Osteocyte (in vitro differentiated cells): ENCODE data around the gene LRIT1. TPM values are rescaled to one million over a fixed set of nuclear protein-coding genes. Genes with fewer than 3 reads are reported as not detected.
A peak's percentile ranks its signal among the peaks of the same experiment; 100 is the strongest.

ENCODE experiments used
- DNase-seq: peaks from one replicate; pipeline ENCODE4 v3.0.0; 2021; ENCODE audit warnings: mixed read lengths; ENCODE audit not compliant: unreplicated experiment; ENCODE audit errors: extremely low spot score
- H3K27ac Mint-ChIP-seq: one replicate; pipeline ENCODE4 v1.8.0; 2021; ENCODE audit warnings: mild to moderate bottlenecking, mixed read lengths; ENCODE audit not compliant: unreplicated experiment
- H3K27me3 Mint-ChIP-seq: one replicate; pipeline ENCODE4 v1.8.0; 2021; ENCODE audit warnings: mixed read lengths; ENCODE audit not compliant: unreplicated experiment
- H3K36me3 Mint-ChIP-seq: one replicate; pipeline ENCODE4 v1.8.0; 2021; ENCODE audit warnings: mixed read lengths; ENCODE audit not compliant: unreplicated experiment
- H3K4me1 Mint-ChIP-seq: one replicate; pipeline ENCODE4 v1.8.0; 2021; ENCODE audit warnings: mixed read lengths; ENCODE audit not compliant: unreplicated experiment
- H3K4me3 Mint-ChIP-seq: one replicate; pipeline ENCODE4 v1.8.0; 2021; ENCODE audit warnings: mild to moderate bottlenecking, moderate library complexity, mixed read lengths; ENCODE audit not compliant: unreplicated experiment
- H3K9me3 Mint-ChIP-seq: one replicate; pipeline ENCODE4 v1.8.0; 2021; ENCODE audit warnings: mixed read lengths; ENCODE audit not compliant: unreplicated experiment
- total RNA-seq: library from RNA; stranded (reverse); gene quantifications from 2 replicates; pipeline ENCODE4 v1.2.1, GENCODE V29; 2021
- TF ChIP-seq, protein P1 (sequence below): fragments of 200-600 bp; sonication (generic); IDR thresholded peaks from 2 replicates; pipeline ENCODE4 v1.5.0; 2021; ENCODE audit warnings: antibody characterized with exemption, mild to moderate bottlenecking, moderate library complexity

The LRIT1 gene
- total RNA-seq, 1 donor from 2014 or later, result not detected

DNA sequence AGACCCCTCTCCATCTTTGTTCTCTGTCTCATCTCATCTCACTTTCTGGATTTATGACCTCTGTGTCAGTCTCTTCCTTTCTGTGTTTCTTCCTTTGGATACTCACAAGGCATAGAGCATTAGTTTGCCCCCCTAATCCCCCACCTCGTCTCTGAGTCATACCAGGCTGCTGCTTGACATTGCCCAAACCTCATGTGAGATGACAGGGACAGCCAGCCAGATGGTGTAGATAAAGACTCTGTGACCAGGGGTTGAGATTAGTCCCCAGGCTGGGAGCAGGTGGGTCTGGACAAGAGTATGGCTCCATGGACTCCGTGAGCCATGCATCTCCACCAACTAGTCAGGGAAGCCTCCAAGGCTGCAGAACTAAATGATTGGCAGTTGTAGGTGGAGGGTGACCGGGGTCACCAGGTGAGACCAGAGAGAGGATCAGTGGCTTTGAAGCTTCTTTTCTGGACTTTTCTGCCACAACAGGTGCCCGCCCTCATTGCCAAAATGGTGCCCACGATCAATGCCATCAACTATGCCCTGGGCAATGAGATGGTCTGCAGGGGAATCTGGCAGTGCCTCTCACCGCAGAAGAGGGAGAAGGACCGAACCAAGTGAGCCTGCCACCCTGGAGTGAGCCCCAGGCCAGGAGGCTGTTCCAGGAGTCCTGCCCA lies 16.8 kb upstream of the LRIT1 start:
- H3K9me3 Mint-ChIP-seq, result no peaks in the 10 kb centered on the region
- TF ChIP-seq, protein P1, sequence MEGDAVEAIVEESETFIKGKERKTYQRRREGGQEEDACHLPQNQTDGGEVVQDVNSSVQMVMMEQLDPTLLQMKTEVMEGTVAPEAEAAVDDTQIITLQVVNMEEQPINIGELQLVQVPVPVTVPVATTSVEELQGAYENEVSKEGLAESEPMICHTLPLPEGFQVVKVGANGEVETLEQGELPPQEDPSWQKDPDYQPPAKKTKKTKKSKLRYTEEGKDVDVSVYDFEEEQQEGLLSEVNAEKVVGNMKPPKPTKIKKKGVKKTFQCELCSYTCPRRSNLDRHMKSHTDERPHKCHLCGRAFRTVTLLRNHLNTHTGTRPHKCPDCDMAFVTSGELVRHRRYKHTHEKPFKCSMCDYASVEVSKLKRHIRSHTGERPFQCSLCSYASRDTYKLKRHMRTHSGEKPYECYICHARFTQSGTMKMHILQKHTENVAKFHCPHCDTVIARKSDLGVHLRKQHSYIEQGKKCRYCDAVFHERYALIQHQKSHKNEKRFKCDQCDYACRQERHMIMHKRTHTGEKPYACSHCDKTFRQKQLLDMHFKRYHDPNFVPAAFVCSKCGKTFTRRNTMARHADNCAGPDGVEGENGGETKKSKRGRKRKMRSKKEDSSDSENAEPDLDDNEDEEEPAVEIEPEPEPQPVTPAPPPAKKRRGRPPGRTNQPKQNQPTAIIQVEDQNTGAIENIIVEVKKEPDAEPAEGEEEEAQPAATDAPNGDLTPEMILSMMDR, result no peak
- peaks cover 3% of the 10 kb centered on the region for H3K27me3 Mint-ChIP-seq
- H3K4me3 Mint-ChIP-seq, result no peak overlapping the region
- H3K36me3 Mint-ChIP-seq, result no peaks in the 10 kb centered on the region
- H3K27ac Mint-ChIP-seq, result no peak overlapping the region
- peak; percentile 72 for DNase-seq
- H3K4me1 Mint-ChIP-seq, result no peaks in the 10 kb centered on the region

- DNase-seq, result peak; percentile 71
- Mint-ChIP-seq H3K9me3 (no peaks in the 10 kb centered on the region), H3K36me3 (no peaks in the 10 kb centered on the region), H3K4me3 (no peak overlapping the region), H3K4me1 (no peaks in the 10 kb centered on the region), H3K27me3 (peaks cover 3% of the 10 kb centered on the region), H3K27ac (no peak overlapping the region)
- TF ChIP-seq, protein P1, result no peak
Measured at GRCh38 chr10:84257343-84258020, 16.1 kb upstream of the LRIT1 start.

- TF ChIP-seq, protein P1, result peak; percentile 47
- Mint-ChIP-seq H3K27ac (no peak overlapping the region), H3K4me3 (no peak overlapping the region), H3K27me3 (peaks cover 5% of the 10 kb centered on the region), H3K9me3 (no peaks in the 10 kb centered on the region), H3K4me1 (no peaks in the 10 kb centered on the region), H3K36me3 (no peaks in the 10 kb centered on the region)
- DNase-seq, result peak; percentile 82
Measured at GRCh38 chr10:84256510-84257342, 15.4 kb upstream of the LRIT1 start.

DNA sequence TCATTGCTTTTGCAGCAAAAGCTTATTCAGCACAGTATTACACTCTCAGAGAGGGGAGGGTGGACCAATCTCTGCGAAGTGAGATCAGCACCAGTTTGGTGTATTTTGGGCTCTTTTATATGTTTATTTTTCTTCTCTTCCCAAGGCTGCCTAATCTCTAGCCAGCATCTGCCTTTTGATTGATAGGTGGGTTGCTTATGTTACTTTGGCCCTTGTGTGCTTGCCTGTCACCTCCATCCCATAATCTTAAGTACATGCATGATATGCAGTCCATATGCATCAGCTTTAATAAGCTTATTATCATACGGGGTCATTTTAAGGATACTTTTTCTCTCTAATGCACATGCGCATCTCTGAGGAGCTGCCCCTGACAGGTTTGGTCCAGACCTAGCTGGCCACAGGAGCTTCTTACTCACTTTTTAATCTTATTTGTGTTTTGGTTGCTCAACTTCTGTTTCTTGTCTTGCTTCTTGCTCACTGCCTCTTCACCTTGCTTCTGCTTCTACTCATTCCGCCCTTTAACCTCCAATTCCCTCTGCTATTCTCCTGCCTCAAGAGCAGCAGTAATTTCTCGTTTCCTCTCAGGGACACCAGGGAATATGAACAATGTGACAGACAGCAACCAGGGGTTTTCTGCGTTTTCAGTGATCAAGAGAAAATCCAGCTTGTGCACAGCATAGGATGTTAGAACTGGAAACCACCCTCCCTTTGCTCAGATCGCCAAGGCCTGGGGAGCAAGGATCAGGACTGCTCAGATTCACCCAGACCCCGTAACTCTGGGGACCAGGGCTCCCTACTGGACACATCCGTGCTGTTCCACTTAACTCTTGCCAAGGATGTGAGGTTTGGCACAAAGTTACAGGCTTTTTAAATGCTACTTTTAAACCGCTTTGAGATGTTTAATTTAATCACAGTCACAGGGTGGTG lies 13.5 kb upstream of the LRIT1 start:
- DNase-seq, result peak; percentile 49
- H3K4me3 Mint-ChIP-seq, result no peak overlapping the region
- H3K36me3 Mint-ChIP-seq, result no peaks in the 10 kb centered on the region
- H3K4me1 Mint-ChIP-seq, result no peaks in the 10 kb centered on the region
- no peak overlapping the region for H3K27ac Mint-ChIP-seq
- peaks cover 4% of the 10 kb centered on the region for H3K9me3 Mint-ChIP-seq
- peaks cover 5% of the 10 kb centered on the region for H3K27me3 Mint-ChIP-seq
- TF ChIP-seq, protein P1, result no peak
